ENCODE measurements around the gene TTC9C.
"Not testable (repeated sequence)": the region's sequence is repeated elsewhere in the genome, so short reads cannot be mapped to it uniquely, and the experiment has no call there.

TTC9C gene

GRCh38 chr11:62749931-62750330, 21.6 kb downstream of the TTC9C start:
- in situ Hi-C loops (cut with MboI; ENCODE audit: low sequenced_read_pairs): not testable (repeated sequence)

GRCh38 chr11:62752177-62752785, 24.0 kb downstream of the TTC9C start:
- in situ Hi-C loops (cut with MboI; ENCODE audit: low sequenced_read_pairs): no loop called here

- in situ Hi-C loops (cut with MboI; ENCODE audit: low sequenced_read_pairs): no loop called here
Observed at GRCh38 chr11:62752994-62753735, 24.9 kb downstream of the TTC9C start.

- in situ Hi-C loops (cut with MboI; ENCODE audit: low sequenced_read_pairs): no loop called here
Observed at GRCh38 chr11:62753736-62754603, 25.7 kb downstream of the TTC9C start, which contains the start of gene ZBTB3. Gene ZBTB3 (minus strand): TSS chr11:62754160. CDS start chr11:62753664, 496 bp downstream.

GRCh38 chr11:62755086-62755615, 26.9 kb downstream of the TTC9C start:
- in situ Hi-C loops (cut with MboI; ENCODE audit: low sequenced_read_pairs): no loop called here

- in situ Hi-C loops (cut with MboI; ENCODE audit: low sequenced_read_pairs): no loop called here
Observed at GRCh38 chr11:62757846-62758788, 29.8 kb downstream of the TTC9C start.

GRCh38 chr11:62760867-62761227, 32.6 kb downstream of the TTC9C start:
- in situ Hi-C loops (cut with MboI; ENCODE audit: low sequenced_read_pairs): not testable (repeated sequence)

DNA sequence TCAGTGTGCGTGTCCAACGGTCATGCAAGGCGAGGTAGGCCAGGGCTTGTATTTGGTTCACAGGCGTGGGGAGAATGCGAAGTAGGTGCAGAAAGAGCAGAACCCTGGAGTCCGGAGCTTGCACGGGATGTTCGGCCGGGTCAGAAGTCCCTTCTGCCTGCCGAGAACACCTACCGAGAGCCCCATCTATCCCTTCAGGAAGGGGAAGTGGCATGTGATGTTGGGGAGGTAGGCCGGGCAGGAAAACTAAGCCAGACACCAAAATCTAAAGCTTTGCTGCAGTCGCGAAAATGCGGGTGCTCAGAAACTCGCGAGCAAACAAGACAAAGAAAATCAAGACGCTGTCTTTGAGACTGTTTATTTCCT, 42.5 kb downstream of the TTC9C start:
- in situ Hi-C loops (cut with MboI; ENCODE audit: low sequenced_read_pairs): no loop called here

DNA sequence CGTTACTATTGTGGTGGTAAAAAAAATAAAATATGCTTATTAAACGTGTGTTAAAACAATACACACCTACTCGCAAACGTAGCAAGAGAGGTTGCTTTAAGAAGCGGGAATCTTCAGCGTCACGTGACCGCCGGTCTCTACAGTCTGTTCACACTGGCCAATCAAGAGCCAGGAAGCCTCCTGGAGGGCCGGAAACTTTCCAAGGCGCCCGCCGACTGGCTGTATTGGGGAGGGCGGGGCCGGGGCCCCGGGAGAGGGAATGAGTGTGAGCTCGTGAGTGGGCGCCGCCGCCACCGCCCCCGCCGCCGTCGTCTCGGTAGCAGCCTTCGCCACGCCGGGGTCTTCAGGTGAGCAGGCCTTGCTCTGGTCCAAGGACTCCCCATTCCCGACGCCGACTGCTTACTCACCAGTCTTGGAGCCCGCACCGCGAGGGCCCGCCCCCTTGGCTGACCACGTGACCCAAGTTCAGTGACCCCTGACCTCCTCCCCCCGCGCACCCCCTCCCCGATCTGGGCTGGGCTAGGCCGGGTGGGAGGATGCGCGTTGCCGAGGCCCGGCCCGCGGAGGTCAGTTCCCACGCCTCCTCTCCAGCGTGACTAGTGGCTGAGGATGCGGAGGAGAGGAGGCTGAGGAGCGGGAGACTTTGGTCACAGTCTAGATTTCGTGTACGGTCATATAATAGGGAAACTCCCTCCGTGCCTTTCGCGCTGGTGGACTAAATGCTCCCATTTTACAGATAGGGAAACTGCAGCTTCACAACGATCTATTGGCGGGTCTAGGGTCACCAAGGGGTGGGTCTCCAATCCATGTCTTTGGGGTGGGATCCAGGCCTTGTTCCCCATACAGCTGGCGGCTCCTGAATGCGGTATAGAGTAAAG, 43.1 kb downstream of the TTC9C start, which contains the start of gene TAF6L:
TSS of gene TAF6L (plus strand) at position 253 of the 878 bp plus-strand sequence. CDS start 4,388 bp downstream, outside the sequence.
- in situ Hi-C loops (cut with MboI; ENCODE audit: low sequenced_read_pairs): no loop called here

DNA sequence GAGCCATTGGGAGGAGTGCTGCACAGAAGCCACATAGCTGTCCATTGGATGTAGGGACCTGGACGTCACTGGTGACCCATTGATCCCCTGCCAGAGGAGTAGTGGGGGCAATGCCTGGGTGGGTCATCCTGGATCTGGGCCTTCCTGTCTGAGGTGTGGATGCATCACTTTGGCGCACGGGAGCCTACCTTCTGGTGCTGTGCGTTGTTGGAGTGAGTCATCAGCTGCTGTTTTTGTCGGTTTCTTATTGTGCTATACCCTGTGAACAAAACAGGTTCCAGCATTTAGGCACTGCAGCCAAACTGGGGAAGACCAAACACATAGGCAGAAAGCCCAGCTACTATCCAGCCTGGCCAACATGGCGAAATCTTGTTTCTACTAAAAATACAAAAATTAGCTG, 46.1 kb downstream of the TTC9C start:
- in situ Hi-C loops (cut with MboI; ENCODE audit: low sequenced_read_pairs): no loop called here

- in situ Hi-C loops (cut with MboI; ENCODE audit: low sequenced_read_pairs): no loop called here
Observed at GRCh38 chr11:62775646-62776045, 47.4 kb downstream of the TTC9C start.

DNA sequence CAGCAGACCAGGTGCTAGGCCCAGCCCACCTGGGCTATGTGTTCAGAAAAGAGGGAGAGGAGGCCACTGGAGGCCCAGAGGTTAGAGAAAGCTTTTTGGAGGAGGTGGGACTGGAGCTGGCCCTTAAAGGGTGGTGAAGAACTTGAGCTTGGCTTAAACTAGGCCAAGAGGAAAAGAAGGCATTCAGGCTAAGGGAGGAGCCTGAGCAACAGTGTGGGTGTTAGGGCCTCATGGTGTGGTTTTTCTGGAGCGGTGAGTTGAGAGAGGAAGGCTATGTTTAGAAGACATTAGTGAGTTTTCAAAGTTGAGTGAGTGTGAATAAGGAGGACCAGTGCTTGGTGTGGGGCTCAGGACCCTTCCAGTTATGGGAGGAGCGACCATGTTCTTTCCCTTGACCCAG, 49.1 kb downstream of the TTC9C start:
- in situ Hi-C loops (cut with MboI; ENCODE audit: low sequenced_read_pairs): no loop called here

DNA sequence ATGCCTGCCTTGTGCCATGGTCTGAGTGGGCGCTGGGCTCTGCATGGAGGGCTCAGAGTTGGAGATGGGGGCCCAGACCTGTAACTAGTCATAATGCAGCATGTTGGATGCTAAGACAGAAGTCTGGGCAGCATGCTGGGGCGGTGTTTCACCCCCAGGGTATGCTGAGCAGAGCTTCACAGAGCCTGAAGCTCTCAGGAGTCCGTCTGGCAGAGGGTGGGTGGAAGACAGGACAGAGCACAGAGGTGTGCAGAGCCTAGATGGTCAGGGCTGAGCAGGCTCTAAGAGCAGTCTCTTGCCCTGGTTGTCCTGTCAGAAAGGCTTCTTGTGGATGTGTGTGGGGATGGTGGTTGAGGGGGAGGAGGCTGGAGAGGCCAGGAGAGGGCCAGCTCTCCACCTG, 50.2 kb downstream of the TTC9C start:
- in situ Hi-C loops (cut with MboI; ENCODE audit: low sequenced_read_pairs): no loop called here

GRCh38 chr11:62782753-62783152, 54.5 kb downstream of the TTC9C start:
- in situ Hi-C loops (cut with MboI; ENCODE audit: low sequenced_read_pairs): no loop called here

GRCh38 chr11:62786318-62787004, 58.2 kb downstream of the TTC9C start:
- in situ Hi-C loops (cut with MboI; ENCODE audit: low sequenced_read_pairs): no loop called here

DNA sequence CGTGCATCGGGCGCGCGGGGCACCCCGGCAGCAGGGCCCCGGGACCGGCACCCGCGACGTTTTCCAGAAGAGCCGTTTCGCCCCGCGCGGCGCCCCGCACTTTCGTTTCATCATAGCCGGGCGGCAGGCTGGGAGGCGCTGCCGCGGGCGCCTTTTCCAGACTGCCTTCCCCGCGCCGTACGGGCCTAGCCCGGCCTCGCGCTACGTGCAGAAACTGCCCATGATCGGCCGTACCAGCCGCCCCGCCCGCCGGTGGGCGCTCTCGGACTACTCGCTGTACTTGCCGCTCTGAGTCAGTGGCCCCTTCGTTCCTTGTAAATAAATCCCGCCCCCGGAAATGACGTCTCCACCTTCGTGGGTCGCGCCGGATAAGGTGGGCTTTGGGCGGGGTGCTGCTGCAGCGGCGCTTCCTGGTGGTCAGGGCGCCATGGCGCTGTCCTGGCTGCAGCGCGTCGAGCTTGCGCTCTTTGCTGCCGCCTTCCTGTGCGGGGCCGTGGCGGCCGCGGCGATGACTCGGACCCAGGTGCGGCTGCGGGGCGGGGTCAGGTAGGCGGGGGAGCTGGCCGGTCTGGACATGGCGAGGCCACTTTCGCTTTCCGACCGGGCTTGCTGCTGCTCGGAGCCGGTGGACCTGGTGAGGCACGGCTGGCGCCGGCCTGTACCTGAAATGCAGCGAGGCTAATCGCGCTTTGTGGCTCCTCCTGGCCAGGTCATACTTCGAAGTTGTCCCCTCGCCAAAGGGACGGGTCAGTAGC, 58.9 kb downstream of the TTC9C start, which contains the start of gene TMEM179B:
TSS of gene TMEM179B (plus strand) at position 398 of the 755 bp plus-strand sequence. CDS start at position 428, 30 bp downstream.
- in situ Hi-C loops (cut with MboI; ENCODE audit: low sequenced_read_pairs): no loop called here

Measured in HL-60/S4 (cell line).